ENCODE results near the gene MMEL1. TPM values are rescaled to one million over a fixed set of nuclear protein-coding genes. Genes with fewer than 3 reads are reported as not detected.

Gene MMEL1
- total and polyA plus RNA-seq, 2 of the 13 experiments (the other 11 are each of a cell fraction or from before 2014, with no cell fraction given): 0.48 TPM; not detected in 1

DNA sequence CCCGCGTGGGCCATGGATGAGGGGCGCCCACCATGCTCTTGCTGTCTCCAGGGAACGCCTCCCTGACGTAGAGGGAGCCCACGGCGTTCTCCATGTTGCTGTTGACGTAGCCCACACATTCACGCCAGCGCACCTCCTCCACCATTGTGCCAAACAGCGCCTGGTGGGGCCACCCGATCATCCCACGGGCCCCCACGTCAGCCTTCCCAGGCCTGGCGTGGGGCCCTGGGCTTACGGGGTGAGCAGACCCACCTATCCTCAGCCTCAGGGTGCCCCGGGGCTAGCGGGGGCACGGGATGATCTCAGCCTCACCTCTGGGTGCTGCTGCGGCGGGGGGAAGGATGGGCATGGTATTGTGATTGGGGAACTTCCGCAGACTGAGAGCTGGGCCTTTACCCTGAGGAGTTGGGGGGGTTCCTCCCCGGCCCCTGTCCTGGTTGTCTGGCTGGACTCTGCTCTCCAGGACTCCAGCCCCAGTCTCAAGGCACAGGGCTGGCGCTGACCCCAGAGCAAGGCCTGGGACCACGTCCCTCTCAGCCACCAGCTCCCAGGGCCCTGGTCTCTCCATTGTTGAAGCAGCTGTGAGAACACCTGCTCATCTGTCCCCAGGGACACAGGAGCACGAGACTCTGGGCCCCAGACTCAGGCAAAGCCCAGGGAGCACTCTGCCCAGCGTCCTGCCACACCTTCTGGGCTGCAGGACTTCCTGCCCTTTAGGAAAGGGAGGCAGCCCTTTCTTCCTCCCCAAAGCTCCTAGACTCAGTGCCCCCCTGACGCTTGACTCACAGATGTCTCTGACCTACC, 36.1 kb downstream of the MMEL1 start (continued):
- TF ChIP-seq ZNF232 (CRISPR knock-in tag; IDR thresholded peaks at IDR 0.05; ENCODE audit: borderline replicate concordance): no peak
- no peak for TF ChIP-seq ZNF280B (CRISPR knock-in tag; IDR thresholded peaks at IDR 0.05; ENCODE audit: borderline replicate concordance)
- TF ChIP-seq, protein P1, sequence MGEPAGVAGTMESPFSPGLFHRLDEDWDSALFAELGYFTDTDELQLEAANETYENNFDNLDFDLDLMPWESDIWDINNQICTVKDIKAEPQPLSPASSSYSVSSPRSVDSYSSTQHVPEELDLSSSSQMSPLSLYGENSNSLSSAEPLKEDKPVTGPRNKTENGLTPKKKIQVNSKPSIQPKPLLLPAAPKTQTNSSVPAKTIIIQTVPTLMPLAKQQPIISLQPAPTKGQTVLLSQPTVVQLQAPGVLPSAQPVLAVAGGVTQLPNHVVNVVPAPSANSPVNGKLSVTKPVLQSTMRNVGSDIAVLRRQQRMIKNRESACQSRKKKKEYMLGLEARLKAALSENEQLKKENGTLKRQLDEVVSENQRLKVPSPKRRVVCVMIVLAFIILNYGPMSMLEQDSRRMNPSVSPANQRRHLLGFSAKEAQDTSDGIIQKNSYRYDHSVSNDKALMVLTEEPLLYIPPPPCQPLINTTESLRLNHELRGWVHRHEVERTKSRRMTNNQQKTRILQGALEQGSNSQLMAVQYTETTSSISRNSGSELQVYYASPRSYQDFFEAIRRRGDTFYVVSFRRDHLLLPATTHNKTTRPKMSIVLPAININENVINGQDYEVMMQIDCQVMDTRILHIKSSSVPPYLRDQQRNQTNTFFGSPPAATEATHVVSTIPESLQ (CRISPR knock-in tag; conservative IDR thresholded peaks at IDR 0.05): no peak
- no peak for TF ChIP-seq GFI1 (CRISPR knock-in tag; IDR thresholded peaks at IDR 0.05; ENCODE audit: borderline replicate concordance)
- TF ChIP-seq HIVEP1 (CRISPR knock-in tag; IDR thresholded peaks at IDR 0.05): no peak
- TF ChIP-seq KAT7 (CRISPR knock-in tag; IDR thresholded peaks at IDR 0.05; ENCODE audit: borderline replicate concordance): no peak

GRCh38 chr1:2595812-2596529, 36.8 kb downstream of the MMEL1 start:
- no peak for ATAC-seq
- no peak for DNase-seq (ENCODE audit: low spot score)
- in situ Hi-C loops (cut with HindIII; ENCODE audit: extremely low pct_ligation_motif_present, low pct_unique_long_range_greater_than_20kb) (no loop called here), intact Hi-C loops (cut with micrococcal nuclease; ENCODE audit: unreplicated experiment) (no loop called here)
- Histone ChIP-seq H3K79me2 (ENCODE audit: insufficient read depth, low read length) (no peaks in the 10 kb centered on the region), H3K9ac (ENCODE audit: insufficient read depth, low read depth, low read length) (no peak overlapping the region), H4K20me1 (ENCODE audit: insufficient read depth, low read length) (no peaks in the 10 kb centered on the region), H3K4me2 (ENCODE audit: low read depth, low read length) (no peak overlapping the region), H3K27me3 (ENCODE audit: control insufficient read depth in 1 of 2, insufficient read depth in 2 of 2, low read length in 2 of 2) (peaks cover 8 to 48% of the 10 kb centered on the region in 2 experiments; a peak in 4 of 5 replicates), H3K9me3 (ENCODE audit: low read length) (no peaks in the 10 kb centered on the region), H2AFZ (ENCODE audit: low read length) (no peak overlapping the region), H3K4me3 (replicated peaks in 1 of 3; ENCODE audit: insufficient read depth in 1 of 3, low read depth in 2 of 3, low read length in 3 of 3) (no peak overlapping the region), H3K4me1 (ENCODE audit: insufficient read depth, low read length) (peaks cover 12% of the 10 kb centered on the region), H3K27ac (ENCODE audit: extremely low read length, insufficient read depth, low read length) (no peak overlapping the region), H3K36me3 (replicated peaks in 1 of 2; ENCODE audit: control insufficient read depth in 1 of 2, insufficient read depth in 2 of 2, low read length in 2 of 2) (no peaks in the 10 kb centered on the region)
- POLR2A ChIA-PET: no interaction called here
- BruUV-seq (replicated peaks): no TSS peak
- FAIRE-seq: no peak
- WGBS (ENCODE audit: low lambda C conversion rate): 62% methylated on average over 12 of the region's 31 CpGs
- no peak for TF ChIP-seq HIC2 (CRISPR knock-in tag; IDR thresholded peaks at IDR 0.05; ENCODE audit: low read depth)
- TF ChIP-seq ZNF614 (CRISPR knock-in tag; IDR thresholded peaks at IDR 0.05; ENCODE audit: borderline replicate concordance): no peak
- TF ChIP-seq ZNF329 (CRISPR knock-in tag; IDR thresholded peaks at IDR 0.05; ENCODE audit: low read depth): no peak
- CTCF ChIA-PET (ENCODE audit: low intra/inter-chr PET ratio, low total read pairs): no interaction called here

Measured in HepG2 (cell line).